Neural crest cell (in vitro differentiated cells): ENCODE data around the gene MPND. TPM values are rescaled to one million over a fixed set of nuclear protein-coding genes. Genes with fewer than 3 reads are reported as not detected.

ENCODE experiments used
- DNase-seq: peaks from one replicate; pipeline ENCODE4 v3.0.0; 2021; ENCODE audit warnings: low read depth, mixed read lengths, low spot score
- H3K27ac Mint-ChIP-seq: one replicate; pipeline ENCODE4 v1.8.0; 2021; ENCODE audit warnings: mild to moderate bottlenecking, mixed read lengths; ENCODE audit not compliant: unreplicated experiment
- H3K27me3 Mint-ChIP-seq: 2 replicates; pipeline ENCODE4 v1.8.0; 2021; ENCODE audit warnings: low read depth, mild to moderate bottlenecking, mixed read lengths
- H3K36me3 Mint-ChIP-seq: 2 replicates; pipeline ENCODE4 v1.8.0; 2021; ENCODE audit warnings: low read depth, mild to moderate bottlenecking, mixed read lengths
- H3K4me1 Mint-ChIP-seq: 2 replicates; pipeline ENCODE4 v1.8.0; 2021; ENCODE audit warnings: mixed read lengths
- H3K4me3 Mint-ChIP-seq: one replicate; pipeline ENCODE4 v1.8.0; 2021; ENCODE audit warnings: mild to moderate bottlenecking, mixed read lengths
- H3K9me3 Mint-ChIP-seq: 2 replicates; pipeline ENCODE4 v1.8.0; 2021; ENCODE audit warnings: mixed read lengths
- total RNA-seq: library from RNA; stranded (reverse); gene quantifications from 2 replicates; pipeline ENCODE4 v1.2.1, GENCODE V29; 2021
- TF ChIP-seq, protein P1 (sequence below): fragments of 200-600 bp; sonication (generic); conservative IDR thresholded peaks from 2 replicates; pipeline ENCODE4 v1.5.0; 2021; ENCODE audit warnings: antibody characterized with exemption, mild to moderate bottlenecking

Gene MPND
- total RNA-seq, 1 donor from 2014 or later, result 45.6 TPM

DNA sequence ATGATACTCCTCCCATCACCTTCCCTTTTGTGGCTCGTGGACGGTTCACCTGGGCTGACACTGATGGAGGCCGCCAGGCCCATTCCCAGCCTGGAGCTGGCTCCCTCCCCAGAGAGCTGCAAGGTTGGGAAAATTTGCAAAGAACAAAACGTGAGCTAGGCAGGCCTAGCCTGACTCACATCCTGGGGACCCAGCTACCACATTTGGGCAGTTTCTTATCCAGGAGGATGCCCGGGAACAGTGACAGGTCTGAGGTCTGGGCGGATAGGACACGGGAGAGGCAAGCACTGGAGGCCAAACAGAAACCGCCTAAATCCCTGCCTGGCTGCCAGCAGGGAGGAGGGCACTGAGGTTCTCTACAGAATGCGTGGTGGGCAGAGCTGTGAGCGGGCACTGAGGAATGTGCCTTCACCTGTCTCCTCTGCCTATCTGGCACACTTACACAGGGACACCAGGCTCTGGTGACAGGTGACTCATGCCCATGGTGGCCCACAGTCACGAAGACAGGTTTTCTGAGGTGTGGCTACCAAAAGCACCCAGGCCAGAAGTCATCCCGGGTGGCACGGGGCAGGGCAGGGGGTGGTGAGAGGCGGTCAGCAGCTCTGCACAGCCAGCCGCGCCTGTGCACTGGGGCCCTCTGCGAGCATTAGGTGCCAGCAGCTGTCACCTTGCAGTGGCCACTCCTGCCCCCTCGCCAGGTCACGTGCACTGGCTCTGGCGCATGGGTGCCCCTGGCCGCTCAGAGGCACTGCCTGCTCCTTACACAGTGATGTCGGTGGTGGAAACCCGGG lies 33.8 kb downstream of the MPND start:
- Mint-ChIP-seq H3K27ac (no peak overlapping the region), H3K36me3 (no peaks in the 10 kb centered on the region), H3K4me3 (no peak overlapping the region), H3K4me1 (peaks cover 27% of the 10 kb centered on the region), H3K9me3 (no peaks in the 10 kb centered on the region), H3K27me3 (no peaks in the 10 kb centered on the region)
- TF ChIP-seq, protein P1, sequence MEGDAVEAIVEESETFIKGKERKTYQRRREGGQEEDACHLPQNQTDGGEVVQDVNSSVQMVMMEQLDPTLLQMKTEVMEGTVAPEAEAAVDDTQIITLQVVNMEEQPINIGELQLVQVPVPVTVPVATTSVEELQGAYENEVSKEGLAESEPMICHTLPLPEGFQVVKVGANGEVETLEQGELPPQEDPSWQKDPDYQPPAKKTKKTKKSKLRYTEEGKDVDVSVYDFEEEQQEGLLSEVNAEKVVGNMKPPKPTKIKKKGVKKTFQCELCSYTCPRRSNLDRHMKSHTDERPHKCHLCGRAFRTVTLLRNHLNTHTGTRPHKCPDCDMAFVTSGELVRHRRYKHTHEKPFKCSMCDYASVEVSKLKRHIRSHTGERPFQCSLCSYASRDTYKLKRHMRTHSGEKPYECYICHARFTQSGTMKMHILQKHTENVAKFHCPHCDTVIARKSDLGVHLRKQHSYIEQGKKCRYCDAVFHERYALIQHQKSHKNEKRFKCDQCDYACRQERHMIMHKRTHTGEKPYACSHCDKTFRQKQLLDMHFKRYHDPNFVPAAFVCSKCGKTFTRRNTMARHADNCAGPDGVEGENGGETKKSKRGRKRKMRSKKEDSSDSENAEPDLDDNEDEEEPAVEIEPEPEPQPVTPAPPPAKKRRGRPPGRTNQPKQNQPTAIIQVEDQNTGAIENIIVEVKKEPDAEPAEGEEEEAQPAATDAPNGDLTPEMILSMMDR, result no peak
- no peak for DNase-seq

DNA sequence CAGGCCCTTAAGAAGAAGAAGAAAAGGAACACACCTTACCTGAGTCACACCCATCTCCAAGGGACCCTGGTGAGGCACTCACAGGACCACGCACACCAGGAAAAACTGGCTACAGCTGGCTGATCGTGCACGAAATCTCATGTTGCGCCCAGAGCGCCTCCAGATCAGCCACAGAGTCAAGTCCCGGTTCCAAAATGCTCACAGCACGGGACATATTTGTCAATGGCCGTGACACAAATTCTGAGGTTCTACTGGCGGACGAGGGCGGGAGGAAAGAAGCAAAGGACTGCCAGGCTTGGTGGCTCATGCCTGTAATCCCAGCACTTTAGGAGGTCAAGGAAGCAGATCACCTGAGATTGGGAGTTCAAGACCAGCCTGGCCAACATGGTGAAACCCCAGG lies 35.5 kb downstream of the MPND start:
- H3K4me3 Mint-ChIP-seq, result no peak overlapping the region
- no peaks in the 10 kb centered on the region for H3K9me3 Mint-ChIP-seq
- TF ChIP-seq, protein P1, result no peak
- H3K27ac Mint-ChIP-seq, result no peak overlapping the region
- H3K27me3 Mint-ChIP-seq, result no peaks in the 10 kb centered on the region
- H3K4me1 Mint-ChIP-seq, result peaks cover 24% of the 10 kb centered on the region
- no peaks in the 10 kb centered on the region for H3K36me3 Mint-ChIP-seq
- DNase-seq, result no peak

DNA sequence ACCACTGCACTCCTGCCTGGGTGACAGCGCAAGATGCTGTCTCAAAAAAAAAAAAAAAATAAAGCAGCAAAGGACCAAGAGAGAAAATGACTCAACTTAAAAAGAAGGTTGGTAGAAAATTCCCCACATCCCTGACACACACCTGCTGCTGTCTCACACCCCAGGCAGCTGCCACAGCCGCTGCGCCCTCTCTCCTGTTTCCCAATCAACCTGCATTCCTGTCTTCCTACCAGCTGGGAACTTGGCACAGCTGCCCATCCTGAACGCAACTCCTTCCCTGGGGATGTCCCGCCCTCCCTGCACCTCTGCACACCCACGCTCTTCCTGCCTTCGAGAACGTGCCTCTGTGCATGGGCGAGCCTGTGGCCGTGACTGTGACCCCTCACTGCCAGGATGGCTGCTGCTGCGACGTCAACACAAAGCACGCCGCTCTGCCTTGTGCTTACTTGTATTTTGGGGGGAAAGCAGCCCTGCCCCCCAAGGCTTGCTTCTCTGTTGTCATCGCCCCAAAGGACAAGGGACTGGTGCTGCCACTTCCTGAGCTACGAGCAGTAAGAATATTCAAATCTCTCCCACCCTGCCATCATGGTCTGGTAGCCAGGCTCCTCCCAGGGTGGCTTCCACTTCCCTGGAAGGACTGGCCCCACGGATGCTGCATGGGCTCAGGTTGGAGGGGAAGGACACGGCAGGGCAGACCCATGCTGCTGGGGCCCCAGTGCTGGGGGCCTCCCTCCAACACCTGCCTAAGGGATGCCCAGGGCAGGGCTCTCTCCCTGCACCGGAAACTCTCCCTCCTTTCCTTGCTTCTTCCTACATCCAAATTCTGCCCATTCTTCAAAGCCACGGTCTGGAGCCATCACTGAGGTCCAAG lies 36.3 kb downstream of the MPND start:
- no peaks in the 10 kb centered on the region for H3K27me3 Mint-ChIP-seq

DNA sequence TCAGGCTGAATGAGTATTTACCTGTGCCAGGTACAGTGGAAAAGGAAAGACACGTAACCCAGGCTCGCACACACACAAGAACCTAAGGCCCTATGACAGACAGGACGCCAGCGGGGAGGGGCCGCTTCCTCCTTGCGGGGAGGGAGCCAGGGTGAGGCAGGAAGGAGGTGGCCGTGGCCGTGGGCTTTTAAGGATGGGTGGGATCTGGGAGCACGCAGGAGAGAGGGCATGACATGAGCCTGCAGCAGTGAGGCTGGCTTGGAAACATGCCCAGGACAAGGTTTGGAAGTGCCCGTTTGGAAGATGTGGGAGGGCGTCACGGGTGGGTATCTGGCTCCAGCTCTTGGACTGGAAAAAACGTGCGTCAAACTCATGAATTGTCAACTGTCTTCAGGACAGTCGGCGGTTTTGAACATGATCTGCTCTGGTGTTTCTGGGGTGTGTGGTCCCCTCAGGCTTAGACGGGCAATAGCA lies 36.9 kb downstream of the MPND start:
- H3K4me1 Mint-ChIP-seq, result peaks cover 23% of the 10 kb centered on the region
- no peak for DNase-seq
- TF ChIP-seq, protein P1, result no peak
- H3K27ac Mint-ChIP-seq, result peak overlapping the region; percentile 94
- no peaks in the 10 kb centered on the region for H3K36me3 Mint-ChIP-seq
- no peaks in the 10 kb centered on the region for H3K9me3 Mint-ChIP-seq
- no peak overlapping the region for H3K4me3 Mint-ChIP-seq
- no peaks in the 10 kb centered on the region for H3K27me3 Mint-ChIP-seq

More for the DNA sequence above, 36.3 kb downstream of the MPND start:
- no peaks in the 10 kb centered on the region for H3K36me3 Mint-ChIP-seq
- TF ChIP-seq, protein P1, result no peak
- no peak for DNase-seq
- H3K27ac Mint-ChIP-seq, result peak overlapping the region; percentile 44
- peaks cover 21% of the 10 kb centered on the region for H3K4me1 Mint-ChIP-seq
- no peak overlapping the region for H3K4me3 Mint-ChIP-seq
- no peaks in the 10 kb centered on the region for H3K9me3 Mint-ChIP-seq

DNA sequence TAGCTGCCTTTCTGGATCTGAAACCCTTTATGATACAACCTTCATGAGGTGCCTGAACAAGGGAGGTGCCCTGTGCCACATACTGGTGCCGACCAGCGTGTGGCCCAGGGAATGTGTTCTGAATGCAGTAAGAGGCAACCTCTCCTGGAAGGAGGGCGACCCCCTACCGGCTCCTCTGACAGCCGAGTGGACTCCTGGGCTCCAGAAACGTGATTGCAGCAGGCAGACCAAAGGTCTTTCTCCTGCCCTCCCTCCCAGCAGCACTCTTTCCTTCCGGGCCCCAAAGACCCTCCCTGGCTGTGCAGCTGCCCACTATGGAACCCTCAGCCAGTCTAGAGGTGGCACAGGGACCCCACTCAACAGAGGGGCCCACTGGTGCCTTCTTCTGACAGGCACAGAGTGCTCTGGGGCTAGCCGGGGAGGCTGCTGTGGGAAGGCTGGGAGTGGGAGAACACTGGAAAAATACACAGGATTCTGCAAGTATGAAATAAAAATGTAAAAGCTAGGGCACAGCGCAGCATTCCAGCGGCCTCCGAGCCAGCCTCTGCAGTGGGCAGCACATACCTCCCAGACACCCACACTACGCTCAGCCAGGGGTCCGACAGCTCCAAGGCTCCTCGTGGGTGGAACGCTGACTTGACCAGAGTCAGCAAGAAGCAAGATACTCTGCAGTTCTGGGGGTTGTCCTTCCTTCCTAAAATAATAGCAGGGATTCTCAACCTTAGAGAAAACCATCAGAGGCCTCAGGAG lies 42.1 kb downstream of the MPND start:
- no peaks in the 10 kb centered on the region for H3K36me3 Mint-ChIP-seq
- DNase-seq, result no peak
- H3K4me3 Mint-ChIP-seq, result no peak overlapping the region
- H3K4me1 Mint-ChIP-seq, result peaks cover 44% of the 10 kb centered on the region
- TF ChIP-seq, protein P1, result no peak
- no peaks in the 10 kb centered on the region for H3K27me3 Mint-ChIP-seq
- no peak overlapping the region for H3K27ac Mint-ChIP-seq
- H3K9me3 Mint-ChIP-seq, result no peaks in the 10 kb centered on the region
